Pulmonary artery endothelial cell (primary cell): Measurements from ENCODE around the gene SNAP91. TPM values are rescaled to one million over a fixed set of nuclear protein-coding genes. Genes with fewer than 3 reads are reported as not detected.
"Not testable (repeated sequence)": the region's sequence is repeated elsewhere in the genome, so short reads cannot be mapped to it uniquely, and the experiment has no call there.

Experiments
- DNase-seq: peaks from one replicate; pipeline ENCODE4 v3.0.0-alpha.2; 2011; ENCODE audit warnings: low read depth, low spot score
- total RNA-seq: library from RNA; depleted of rRNA; stranded (reverse); fragments of >200 nt; gene quantifications from 2 replicates; pipeline ENCODE4 v1.2.3, GENCODE V29; 2014

SNAP91 gene
- total RNA-seq, 1 donor from 2014 or later, result under 0.01 TPM

GRCh38 chr6:83633609-83634008 is 75.3 kb downstream of the SNAP91 start:
- DNase-seq, result no peak

- no peak for DNase-seq
Measured at GRCh38 chr6:83633149-83633548, 75.8 kb downstream of the SNAP91 start.

GRCh38 chr6:83629908-83630307 is 79.0 kb downstream of the SNAP91 start:
- not testable (repeated sequence) for DNase-seq

GRCh38 chr6:83615025-83615999 is 93.6 kb downstream of the SNAP91 start:
- DNase-seq, result no peak

GRCh38 chr6:83613378-83613777 is 95.5 kb downstream of the SNAP91 start:
- DNase-seq, result no peak

GRCh38 chr6:83609248-83609647 is 99.7 kb downstream of the SNAP91 start:
- DNase-seq, result no peak

GRCh38 chr6:83605517-83605916 is 103.4 kb downstream of the SNAP91 start:
- DNase-seq, result no peak

GRCh38 chr6:83603551-83603950 is 105.3 kb downstream of the SNAP91 start:
- no peak for DNase-seq

- no peak for DNase-seq
Measured at GRCh38 chr6:83601119-83601518, 107.8 kb downstream of the SNAP91 start.

- no peak for DNase-seq
Measured at GRCh38 chr6:83600459-83600858, 108.4 kb downstream of the SNAP91 start.

- DNase-seq, result no peak
Measured at GRCh38 chr6:83597511-83597910, 111.4 kb downstream of the SNAP91 start.

- DNase-seq, result no peak
Measured at GRCh38 chr6:83597051-83597450, 111.8 kb downstream of the SNAP91 start.

GRCh38 chr6:83594941-83595340 is 114.0 kb downstream of the SNAP91 start:
- DNase-seq, result no peak

- DNase-seq, result no peak
Measured at GRCh38 chr6:83593395-83593785, 115.5 kb downstream of the SNAP91 start.

- no peak for DNase-seq
Measured at GRCh38 chr6:83592770-83593394, 116.0 kb downstream of the SNAP91 start.

GRCh38 chr6:83590416-83590815 is 118.5 kb downstream of the SNAP91 start:
- DNase-seq, result no peak

GRCh38 chr6:83589076-83589475 is 119.8 kb downstream of the SNAP91 start:
- DNase-seq, result no peak

- DNase-seq, result no peak
Measured at GRCh38 chr6:83578057-83578456, 130.8 kb downstream of the SNAP91 start.

GRCh38 chr6:83574783-83575182 is 134.1 kb downstream of the SNAP91 start:
- DNase-seq, result no peak

GRCh38 chr6:83571663-83572185 is 137.2 kb downstream of the SNAP91 start:
- DNase-seq, result not testable (repeated sequence)

- DNase-seq, result no peak
Measured at GRCh38 chr6:83558975-83559374, 149.9 kb downstream of the SNAP91 start.

GRCh38 chr6:83556871-83557270 is 152.0 kb downstream of the SNAP91 start:
- DNase-seq, result no peak
